NCI-H1105 treated with DMSO at 0.1 percent for 48 hours (cell line): ENCODE data around the gene DENND4B.
"Not testable (repeated sequence)": the region's sequence is repeated elsewhere in the genome, so short reads cannot be mapped to it uniquely, and the experiment has no call there.

Experiments used
- DNase-seq: peaks from one replicate; lab custom pipeline; 2025; lab: John Stamatoyannopoulos, UW

Gene DENND4B

GRCh38 chr1:153928245-153928644 lies 18.3 kb downstream of the DENND4B start:
- no peak for DNase-seq

- no peak for DNase-seq
Measured at GRCh38 chr1:153926405-153926804, 20.1 kb downstream of the DENND4B start.

- DNase-seq: peak; percentile 99
Measured at GRCh38 chr1:153922972-153923925, 23.3 kb downstream of the DENND4B start, which contains the start of gene GATAD2B. Gene GATAD2B (minus strand): TSS chr1:153922972. CDS start chr1:153828347, 94,625 bp downstream.

- peak; percentile 71 for DNase-seq
Measured at GRCh38 chr1:153922076-153922971, 24.2 kb downstream of the DENND4B start.

GRCh38 chr1:153921803-153922075 lies 24.8 kb downstream of the DENND4B start:
- peak; percentile 39 for DNase-seq

GRCh38 chr1:153921080-153921802 lies 25.3 kb downstream of the DENND4B start:
- DNase-seq: no peak

GRCh38 chr1:153919876-153920852 lies 26.4 kb downstream of the DENND4B start:
- DNase-seq: no peak

- DNase-seq: no peak
Measured at GRCh38 chr1:153916297-153916696, 30.2 kb downstream of the DENND4B start.

GRCh38 chr1:153912349-153912748 lies 34.2 kb downstream of the DENND4B start:
- DNase-seq: no peak

GRCh38 chr1:153910560-153910959 lies 36.0 kb downstream of the DENND4B start:
- not testable (repeated sequence) for DNase-seq

GRCh38 chr1:153908071-153908470 lies 38.4 kb downstream of the DENND4B start:
- DNase-seq: no peak

- DNase-seq: no peak
Measured at GRCh38 chr1:153907134-153907533, 39.4 kb downstream of the DENND4B start.

GRCh38 chr1:153906396-153906795 lies 40.1 kb downstream of the DENND4B start:
- no peak for DNase-seq

- not testable (repeated sequence) for DNase-seq
Measured at GRCh38 chr1:153905908-153906307, 40.6 kb downstream of the DENND4B start.

- DNase-seq: no peak
Measured at GRCh38 chr1:153903841-153904455, 42.6 kb downstream of the DENND4B start.

- no peak for DNase-seq
Measured at GRCh38 chr1:153899509-153899908, 47.0 kb downstream of the DENND4B start.

GRCh38 chr1:153895866-153896265 lies 50.7 kb downstream of the DENND4B start:
- DNase-seq: not testable (repeated sequence)

GRCh38 chr1:153891042-153891441 lies 55.5 kb downstream of the DENND4B start:
- DNase-seq: not testable (repeated sequence)

GRCh38 chr1:153888533-153888932 lies 58.0 kb downstream of the DENND4B start:
- no peak for DNase-seq

- no peak for DNase-seq
Measured at GRCh38 chr1:153886127-153886526, 60.4 kb downstream of the DENND4B start.
